HepG2 (cell line): Measurements from ENCODE around the gene GFRA3. TPM values are rescaled to one million over a fixed set of nuclear protein-coding genes. Genes with fewer than 3 reads are reported as not detected.

Source experiments
- BORCS8-MEF2B ChIP-seq: sonication (generic); formaldehyde crosslinking; IDR thresholded peaks from 2 replicates; pipeline ENCODE4 v1.8.0; 2022; ENCODE audit warnings: mild to moderate bottlenecking, missing genetic modification reagents
- CCAR2 ChIP-seq: fragments of 200-400 bp; formaldehyde crosslinking; optimal IDR thresholded peaks from 2 replicates; pipeline ENCODE3; 2018; ENCODE audit warnings: low read depth, mild to moderate bottlenecking, low read length, moderate library complexity
- LCORL ChIP-seq, 2 experiments: fragments of 450-650 bp in 1 of 2; sonication (generic) in 1 of 2; formaldehyde crosslinking in 1 of 2; IDR thresholded peaks; 2 replicates each; pipeline versions ENCODE4 v1.5.0 to v1.6.1; 2017 to 2020; ENCODE audit warnings: antibody characterized with exemption in 1 of 2, missing genetic modification reagents in 1 of 2
- SOX6 ChIP-seq, 2 experiments: fragments of 450-650 bp in 1 of 2; sonication (generic) in 1 of 2; formaldehyde crosslinking in 1 of 2; IDR thresholded peaks; 2 replicates each; pipeline versions ENCODE4 v1.4.0 to v1.6.1; 2017 to 2020; ENCODE audit warnings: antibody characterized with exemption in 1 of 2, mild to moderate bottlenecking in 1 of 2, missing genetic modification reagents in 1 of 2
- TOE1 ChIP-seq: sonication (generic); formaldehyde crosslinking; IDR thresholded peaks from 2 replicates; pipeline ENCODE4 v1.4.0; 2020; ENCODE audit warnings: mild to moderate bottlenecking, missing genetic modification reagents
- ZEB1 ChIP-seq: IDR thresholded peaks from 2 replicates; pipeline ENCODE4 v1.6.1; 2012; ENCODE audit warnings: mild to moderate bottlenecking, low read depth, inconsistent platforms; ENCODE audit not compliant: insufficient replicate concordance
- ZIK1 ChIP-seq: sonication (generic); formaldehyde crosslinking; IDR thresholded peaks from 2 replicates; pipeline ENCODE4 v1.5.0; 2020; ENCODE audit warnings: mild to moderate bottlenecking, low read depth, missing genetic modification reagents, borderline replicate concordance
- ZNF230 ChIP-seq: sonication (generic); formaldehyde crosslinking; IDR thresholded peaks from 2 replicates; pipeline ENCODE4 v1.4.0; 2020; ENCODE audit warnings: mild to moderate bottlenecking, missing genetic modification reagents
- ZNF256 ChIP-seq: sonication (generic); formaldehyde crosslinking; conservative IDR thresholded peaks from 2 replicates; pipeline ENCODE4 v1.4.0; 2020; ENCODE audit warnings: missing genetic modification reagents
- ZNF432 ChIP-seq: sonication (generic); formaldehyde crosslinking; IDR thresholded peaks from 2 replicates; pipeline ENCODE4 v1.5.0; 2020; ENCODE audit warnings: missing genetic modification reagents, mild to moderate bottlenecking, borderline replicate concordance
- polyA plus RNA-seq, 8 experiments: library from polyadenylated mRNA; depleted of rRNA in 3 of 8; stranded (reverse) in 7 of 8; unstranded in 1 of 8; fragments of >200 nt; fragmentation: Illumina TruSeq in 4 of 8; extraction: Trizol in 4 of 8; gene quantifications; 2 replicates each; pipeline versions ENCODE4 v1.2.1 to v1.2.3, GENCODE V29; 2011 to 2016; ENCODE audit warnings: low read depth in 4 of 8, missing spikeins in 1 of 8, mixed read lengths in 1 of 8; ENCODE audit not compliant: insufficient read depth in 1 of 8
- total RNA-seq, 5 experiments: library from RNA; depleted of rRNA; stranded (reverse); fragments of >200 nt; fragmentation: Illumina TruSeq; extraction: Trizol; gene quantifications; 2 replicates each; pipeline ENCODE4 v1.2.3, GENCODE V29; 2016; ENCODE audit warnings: low read depth in 1 of 5
- TF ChIP-seq, protein P1 (sequence below): sonication (generic); formaldehyde crosslinking; IDR thresholded peaks from 2 replicates; pipeline ENCODE4 v1.4.0; 2020; ENCODE audit warnings: missing genetic modification reagents
- TF ChIP-seq, protein P2 (sequence below), 2 experiments: sonication (generic) in 1 of 2; formaldehyde crosslinking in 1 of 2; IDR thresholded peaks; 2 replicates each; pipeline versions ENCODE4 v1.4.0 to v1.6.1; 2016 to 2020; ENCODE audit warnings: borderline replicate concordance in 1 of 2, low read depth in 1 of 2, mild to moderate bottlenecking in 1 of 2, missing genetic modification reagents in 1 of 2
- TF ChIP-seq, protein P3 (sequence below): sonication (generic); formaldehyde crosslinking; IDR thresholded peaks from 2 replicates; pipeline ENCODE4 v1.4.0; 2020; ENCODE audit warnings: missing genetic modification reagents, borderline replicate concordance

The GFRA3 gene
- total and polyA plus RNA-seq, 2 of the 13 experiments (the other 11 are each of a cell fraction or from before 2014, with no cell fraction given), result 0.27 to 0.30 TPM

DNA sequence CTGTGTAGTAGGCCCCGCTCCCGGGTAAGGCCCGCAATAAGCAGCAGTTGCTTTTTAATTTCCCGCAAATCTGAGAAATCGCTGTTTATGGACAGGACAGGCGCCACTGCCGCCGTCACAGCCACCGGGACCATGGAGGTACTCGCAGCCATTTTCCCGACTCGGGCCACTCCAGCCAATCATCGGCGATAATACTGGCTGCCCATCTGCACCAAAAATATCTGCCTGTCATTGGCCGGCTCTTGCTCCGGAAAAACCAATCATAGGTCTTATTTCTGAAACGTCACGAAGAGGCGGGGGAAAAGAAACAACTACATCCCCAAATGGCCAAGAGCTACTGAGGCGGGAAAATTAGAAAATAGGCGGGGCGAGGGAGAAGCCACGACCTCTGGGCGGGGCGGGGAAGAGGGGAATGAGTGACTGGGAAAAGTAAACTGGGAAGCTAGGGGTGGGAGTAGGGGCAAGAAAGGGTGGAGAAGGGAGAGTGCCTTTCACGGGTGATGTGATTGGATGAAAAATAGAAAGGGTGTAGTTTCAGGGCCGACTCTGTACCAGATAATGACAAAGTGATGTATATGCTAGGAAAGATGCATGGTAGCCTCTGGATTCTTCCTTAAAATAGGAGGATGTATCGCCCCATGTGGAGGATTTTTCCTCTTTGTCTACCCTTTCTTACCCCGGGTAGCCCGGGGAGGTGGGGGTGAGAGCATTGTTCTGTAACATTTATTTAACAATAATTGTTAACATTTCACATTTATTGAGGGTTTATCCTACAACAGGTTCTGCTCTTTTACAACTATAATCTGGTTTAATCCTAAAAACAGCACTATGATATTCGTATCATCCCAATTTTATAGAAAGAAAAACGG lies 61.0 kb downstream of the GFRA3 start, which contains the start of gene CDC23 (continued):
- TF ChIP-seq, protein P1, sequence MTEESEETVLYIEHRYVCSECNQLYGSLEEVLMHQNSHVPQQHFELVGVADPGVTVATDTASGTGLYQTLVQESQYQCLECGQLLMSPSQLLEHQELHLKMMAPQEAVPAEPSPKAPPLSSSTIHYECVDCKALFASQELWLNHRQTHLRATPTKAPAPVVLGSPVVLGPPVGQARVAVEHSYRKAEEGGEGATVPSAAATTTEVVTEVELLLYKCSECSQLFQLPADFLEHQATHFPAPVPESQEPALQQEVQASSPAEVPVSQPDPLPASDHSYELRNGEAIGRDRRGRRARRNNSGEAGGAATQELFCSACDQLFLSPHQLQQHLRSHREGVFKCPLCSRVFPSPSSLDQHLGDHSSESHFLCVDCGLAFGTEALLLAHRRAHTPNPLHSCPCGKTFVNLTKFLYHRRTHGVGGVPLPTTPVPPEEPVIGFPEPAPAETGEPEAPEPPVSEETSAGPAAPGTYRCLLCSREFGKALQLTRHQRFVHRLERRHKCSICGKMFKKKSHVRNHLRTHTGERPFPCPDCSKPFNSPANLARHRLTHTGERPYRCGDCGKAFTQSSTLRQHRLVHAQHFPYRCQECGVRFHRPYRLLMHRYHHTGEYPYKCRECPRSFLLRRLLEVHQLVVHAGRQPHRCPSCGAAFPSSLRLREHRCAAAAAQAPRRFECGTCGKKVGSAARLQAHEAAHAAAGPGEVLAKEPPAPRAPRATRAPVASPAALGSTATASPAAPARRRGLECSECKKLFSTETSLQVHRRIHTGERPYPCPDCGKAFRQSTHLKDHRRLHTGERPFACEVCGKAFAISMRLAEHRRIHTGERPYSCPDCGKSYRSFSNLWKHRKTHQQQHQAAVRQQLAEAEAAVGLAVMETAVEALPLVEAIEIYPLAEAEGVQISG (CRISPR knock-in tag), result peak; percentile 54
- TF ChIP-seq BORCS8-MEF2B (CRISPR knock-in tag) (peak; percentile 81), LCORL (IDR thresholded peaks at IDR 0.05) (no peak), LCORL (CRISPR knock-in tag; IDR thresholded peaks at IDR 0.05) (no peak), ZEB1 (no peak), ZIK1 (CRISPR knock-in tag) (no peak), SOX6 (IDR thresholded peaks at IDR 0.05) (no peak), SOX6 (CRISPR knock-in tag; IDR thresholded peaks at IDR 0.05) (no peak; the same call in 1 of the 2 replicates), CCAR2 (no peak), TOE1 (CRISPR knock-in tag) (no peak), ZNF432 (CRISPR knock-in tag) (no peak), ZNF230 (CRISPR knock-in tag) (peak; percentile 45; the same call in 1 of the 2 replicates), ZNF256 (CRISPR knock-in tag) (peak; percentile 79; the same call in 1 of the 2 replicates)
- TF ChIP-seq, protein P2, sequence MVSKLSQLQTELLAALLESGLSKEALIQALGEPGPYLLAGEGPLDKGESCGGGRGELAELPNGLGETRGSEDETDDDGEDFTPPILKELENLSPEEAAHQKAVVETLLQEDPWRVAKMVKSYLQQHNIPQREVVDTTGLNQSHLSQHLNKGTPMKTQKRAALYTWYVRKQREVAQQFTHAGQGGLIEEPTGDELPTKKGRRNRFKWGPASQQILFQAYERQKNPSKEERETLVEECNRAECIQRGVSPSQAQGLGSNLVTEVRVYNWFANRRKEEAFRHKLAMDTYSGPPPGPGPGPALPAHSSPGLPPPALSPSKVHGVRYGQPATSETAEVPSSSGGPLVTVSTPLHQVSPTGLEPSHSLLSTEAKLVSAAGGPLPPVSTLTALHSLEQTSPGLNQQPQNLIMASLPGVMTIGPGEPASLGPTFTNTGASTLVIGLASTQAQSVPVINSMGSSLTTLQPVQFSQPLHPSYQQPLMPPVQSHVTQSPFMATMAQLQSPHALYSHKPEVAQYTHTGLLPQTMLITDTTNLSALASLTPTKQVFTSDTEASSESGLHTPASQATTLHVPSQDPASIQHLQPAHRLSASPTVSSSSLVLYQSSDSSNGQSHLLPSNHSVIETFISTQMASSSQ (IDR thresholded peaks at IDR 0.05; ENCODE audit: low read depth), result no peak
- TF ChIP-seq, protein P2 (CRISPR knock-in tag; IDR thresholded peaks at IDR 0.05; ENCODE audit: borderline replicate concordance), result 0 out of 2 replicates have a peak, but pooled peaks have one; percentile 21
- TF ChIP-seq, protein P3, sequence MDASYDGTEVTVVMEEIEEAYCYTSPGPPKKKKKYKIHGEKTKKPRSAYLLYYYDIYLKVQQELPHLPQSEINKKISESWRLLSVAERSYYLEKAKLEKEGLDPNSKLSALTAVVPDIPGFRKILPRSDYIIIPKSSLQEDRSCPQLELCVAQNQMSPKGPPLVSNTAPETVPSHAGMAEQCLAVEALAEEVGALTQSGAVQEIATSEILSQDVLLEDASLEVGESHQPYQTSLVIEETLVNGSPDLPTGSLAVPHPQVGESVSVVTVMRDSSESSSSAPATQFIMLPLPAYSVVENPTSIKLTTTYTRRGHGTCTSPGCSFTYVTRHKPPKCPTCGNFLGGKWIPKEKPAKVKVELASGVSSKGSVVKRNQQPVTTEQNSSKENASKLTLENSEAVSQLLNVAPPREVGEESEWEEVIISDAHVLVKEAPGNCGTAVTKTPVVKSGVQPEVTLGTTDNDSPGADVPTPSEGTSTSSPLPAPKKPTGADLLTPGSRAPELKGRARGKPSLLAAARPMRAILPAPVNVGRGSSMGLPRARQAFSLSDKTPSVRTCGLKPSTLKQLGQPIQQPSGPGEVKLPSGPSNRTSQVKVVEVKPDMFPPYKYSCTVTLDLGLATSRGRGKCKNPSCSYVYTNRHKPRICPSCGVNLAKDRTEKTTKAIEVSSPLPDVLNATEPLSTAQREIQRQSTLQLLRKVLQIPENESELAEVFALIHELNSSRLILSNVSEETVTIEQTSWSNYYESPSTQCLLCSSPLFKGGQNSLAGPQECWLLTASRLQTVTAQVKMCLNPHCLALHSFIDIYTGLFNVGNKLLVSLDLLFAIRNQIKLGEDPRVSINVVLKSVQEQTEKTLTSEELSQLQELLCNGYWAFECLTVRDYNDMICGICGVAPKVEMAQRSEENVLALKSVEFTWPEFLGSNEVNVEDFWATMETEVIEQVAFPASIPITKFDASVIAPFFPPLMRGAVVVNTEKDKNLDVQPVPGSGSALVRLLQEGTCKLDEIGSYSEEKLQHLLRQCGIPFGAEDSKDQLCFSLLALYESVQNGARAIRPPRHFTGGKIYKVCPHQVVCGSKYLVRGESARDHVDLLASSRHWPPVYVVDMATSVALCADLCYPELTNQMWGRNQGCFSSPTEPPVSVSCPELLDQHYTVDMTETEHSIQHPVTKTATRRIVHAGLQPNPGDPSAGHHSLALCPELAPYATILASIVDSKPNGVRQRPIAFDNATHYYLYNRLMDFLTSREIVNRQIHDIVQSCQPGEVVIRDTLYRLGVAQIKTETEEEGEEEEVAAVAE (CRISPR knock-in tag), result peak; percentile 100
